ENCODE measurements around the gene WDR93.

The WDR93 gene

GRCh38 chr15:89677381-89677780 lies 13.2 kb upstream of the WDR93 start:
- no peak for TF ChIP-seq CTCF (IDR thresholded peaks at IDR 0.05)

- no peak for TF ChIP-seq CTCF (IDR thresholded peaks at IDR 0.05)
Observed at GRCh38 chr15:89679212-89679611, 11.4 kb upstream of the WDR93 start, which contains the start of gene PLIN1. PLIN1 (minus strand) TSS chr15:89679367; CDS start chr15:89677489, 1,878 bp downstream.

- no peak for TF ChIP-seq CTCF (IDR thresholded peaks at IDR 0.05)
Observed at GRCh38 chr15:89680282-89680873, 10.2 kb upstream of the WDR93 start.

- TF ChIP-seq CTCF (IDR thresholded peaks at IDR 0.05), result no peak
Observed at GRCh38 chr15:89681146-89681545, 9.5 kb upstream of the WDR93 start.

GRCh38 chr15:89685995-89686394 lies 4.6 kb upstream of the WDR93 start:
- TF ChIP-seq CTCF (IDR thresholded peaks at IDR 0.05), result no peak

- no peak for TF ChIP-seq CTCF (IDR thresholded peaks at IDR 0.05)
Observed at GRCh38 chr15:89686522-89686921, 4.1 kb upstream of the WDR93 start.

GRCh38 chr15:89693091-89693490 lies 2.5 kb downstream of the WDR93 start:
- TF ChIP-seq CTCF (IDR thresholded peaks at IDR 0.05), result no peak

GRCh38 chr15:89693696-89694095 lies 3.1 kb downstream of the WDR93 start:
- no peak for TF ChIP-seq CTCF (IDR thresholded peaks at IDR 0.05)
